GM13976 (cell line): ENCODE data around the gene CD34.

Experiments used
- DNase-seq: peaks from one replicate; pipeline ENCODE4 v3.0.0; 2012; ENCODE audit warnings: low spot score
- CTCF ChIP-seq: IDR thresholded peaks from 2 replicates; pipeline ENCODE4 v1.5.1; 2012; ENCODE audit warnings: borderline replicate concordance, mild to moderate bottlenecking; ENCODE audit not compliant: insufficient read depth; ENCODE audit errors: extremely low read depth, missing control alignments, control extremely low read depth
- in situ Hi-C: fragments of 300-500 bp; cut with MboI; formaldehyde crosslinking; loops from one replicate; pipeline ENCODE4 v1.12.0; 2022; ENCODE audit warnings: low sequenced_read_pairs, mixed read lengths, inconsistent platforms; ENCODE audit not compliant: unreplicated experiment

CD34 gene

GRCh38 chr1:207921321-207921720 is 10.4 kb upstream of the CD34 start:
- TF ChIP-seq CTCF, result no peak
- DNase-seq, result no peak
- in situ Hi-C loops, result no loop called here

- no peak for DNase-seq
- in situ Hi-C loops, result no loop called here
These were observed 9.6 kb upstream of the CD34 start for GRCh38 chr1:207920444-207921021.

GRCh38 chr1:207919523-207920170 is 8.7 kb upstream of the CD34 start:
- DNase-seq, result no peak
- in situ Hi-C loops, result no loop called here
- TF ChIP-seq CTCF, result no peak

More at GRCh38 chr1:207920444-207921021, 9.6 kb upstream of the CD34 start:
- TF ChIP-seq CTCF, result no peak

GRCh38 chr1:207918581-207918980 is 7.7 kb upstream of the CD34 start:
- DNase-seq, result no peak
- TF ChIP-seq CTCF, result no peak
- in situ Hi-C loops, result no loop called here

GRCh38 chr1:207918011-207918410 is 7.1 kb upstream of the CD34 start:
- in situ Hi-C loops, result no loop called here
- no peak for TF ChIP-seq CTCF
- DNase-seq, result no peak

- in situ Hi-C loops, result no loop called here
- TF ChIP-seq CTCF, result no peak
- DNase-seq, result no peak
These were observed 6.2 kb upstream of the CD34 start for GRCh38 chr1:207917080-207917479.

GRCh38 chr1:207913951-207914350 is 3.0 kb upstream of the CD34 start:
- no peak for TF ChIP-seq CTCF
- DNase-seq, result no peak
- in situ Hi-C loops, result no loop called here
